Neural progenitor cell (in vitro differentiated cells): ENCODE results near the gene ADD3.

ENCODE experiments used
- EZH2 ChIP-seq: fragments of 200-600 bp; sonication (generic); IDR thresholded peaks from 2 replicates; pipeline ENCODE4 v1.6.1; 2017; ENCODE audit warnings: antibody characterized with exemption, mild to moderate bottlenecking, moderate library complexity
- EZH2phosphoT487 ChIP-seq: fragments of 200-600 bp; sonication (generic); IDR thresholded peaks from 2 replicates; pipeline ENCODE4 v1.6.1; 2017; ENCODE audit warnings: antibody characterized with exemption
- TF ChIP-seq, protein P1 (sequence below): fragments of 200-600 bp; sonication (generic); IDR thresholded peaks from 2 replicates; pipeline ENCODE4 v1.5.1; 2017; ENCODE audit warnings: antibody characterized with exemption, mild to moderate bottlenecking

DNA sequence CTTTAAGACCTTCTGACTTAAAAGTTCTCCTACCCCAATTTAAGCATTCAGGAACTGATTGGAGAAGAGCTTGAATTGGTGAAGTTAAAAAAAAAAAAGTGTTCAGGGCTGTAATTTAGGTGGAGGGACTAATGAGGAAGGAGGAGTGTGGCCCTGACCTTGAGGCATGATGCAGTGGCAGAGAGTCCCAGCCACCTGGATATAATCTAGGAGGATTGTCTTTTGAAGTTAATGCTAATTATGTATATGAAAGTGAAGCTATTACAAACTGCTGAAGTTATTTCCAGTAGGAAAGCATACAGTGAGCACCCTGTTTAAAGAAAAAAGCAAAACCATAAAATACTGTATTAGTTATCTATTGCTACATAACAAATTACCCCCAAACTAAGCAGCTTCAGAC lies 31.5 kb downstream of the ADD3 start:
- TF ChIP-seq EZH2phosphoT487 (no peak), EZH2 (no peak)
- TF ChIP-seq, protein P1, sequence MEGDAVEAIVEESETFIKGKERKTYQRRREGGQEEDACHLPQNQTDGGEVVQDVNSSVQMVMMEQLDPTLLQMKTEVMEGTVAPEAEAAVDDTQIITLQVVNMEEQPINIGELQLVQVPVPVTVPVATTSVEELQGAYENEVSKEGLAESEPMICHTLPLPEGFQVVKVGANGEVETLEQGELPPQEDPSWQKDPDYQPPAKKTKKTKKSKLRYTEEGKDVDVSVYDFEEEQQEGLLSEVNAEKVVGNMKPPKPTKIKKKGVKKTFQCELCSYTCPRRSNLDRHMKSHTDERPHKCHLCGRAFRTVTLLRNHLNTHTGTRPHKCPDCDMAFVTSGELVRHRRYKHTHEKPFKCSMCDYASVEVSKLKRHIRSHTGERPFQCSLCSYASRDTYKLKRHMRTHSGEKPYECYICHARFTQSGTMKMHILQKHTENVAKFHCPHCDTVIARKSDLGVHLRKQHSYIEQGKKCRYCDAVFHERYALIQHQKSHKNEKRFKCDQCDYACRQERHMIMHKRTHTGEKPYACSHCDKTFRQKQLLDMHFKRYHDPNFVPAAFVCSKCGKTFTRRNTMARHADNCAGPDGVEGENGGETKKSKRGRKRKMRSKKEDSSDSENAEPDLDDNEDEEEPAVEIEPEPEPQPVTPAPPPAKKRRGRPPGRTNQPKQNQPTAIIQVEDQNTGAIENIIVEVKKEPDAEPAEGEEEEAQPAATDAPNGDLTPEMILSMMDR, result no peak
